ENCODE results near the gene EIF4A2. TPM values are rescaled to one million over a fixed set of nuclear protein-coding genes. Genes with fewer than 3 reads are reported as not detected.
A peak's percentile ranks its signal among the peaks of the same experiment; 100 is the strongest.

Gene EIF4A2
- total RNA-seq, 1 experiment from 2014 or later = 574 TPM

GRCh38 chr3:186742618-186743380 is 40.6 kb upstream of the EIF4A2 start:
- ATAC-seq (no peak), DNase-seq (ENCODE audit: low spot score) (no peak)
- TF ChIP-seq FOXP1 (CRISPR knock-in tag; IDR thresholded peaks at IDR 0.05; ENCODE audit: borderline replicate concordance) (no peak), GABPB1 (CRISPR knock-in tag; IDR thresholded peaks at IDR 0.05) (0 out of 2 replicates have a peak, but pooled peaks have one; percentile 13)
- CTCF ChIA-PET = no interaction called here
- Mint-ChIP-seq H3K27ac (no peak overlapping the region), H3K36me3 (no peaks in the 10 kb centered on the region), H3K27me3 (ENCODE audit: low read depth) (no peaks in the 10 kb centered on the region), H3K9me3 (peaks cover 5% of the 10 kb centered on the region; the same call in 1 of the 2 replicates), H3K4me3 (no peak overlapping the region), H3K4me1 (peaks cover 31% of the 10 kb centered on the region)
- POLR2A ChIA-PET = no interaction called here

GRCh38 chr3:186743666-186744065 is 39.7 kb upstream of the EIF4A2 start:
- POLR2A ChIA-PET = no interaction called here
- DNase-seq (ENCODE audit: low spot score) = no peak
- TF ChIP-seq ZNF232 (CRISPR knock-in tag; IDR thresholded peaks at IDR 0.05) (no peak), ZNF396 (CRISPR knock-in tag; IDR thresholded peaks at IDR 0.05; ENCODE audit: borderline replicate concordance) (no peak), ZNF219 (CRISPR knock-in tag; IDR thresholded peaks at IDR 0.05; ENCODE audit: borderline replicate concordance) (no peak), ZNF281 (CRISPR knock-in tag; IDR thresholded peaks at IDR 0.05) (no peak), JUN (CRISPR knock-in tag; IDR thresholded peaks at IDR 0.05) (no peak), NR2C2 (CRISPR knock-in tag; IDR thresholded peaks at IDR 0.05) (no peak), PRDM15 (CRISPR knock-in tag; IDR thresholded peaks at IDR 0.05) (no peak), ZSCAN18 (CRISPR knock-in tag; IDR thresholded peaks at IDR 0.05) (no peak), RORB (CRISPR knock-in tag; IDR thresholded peaks at IDR 0.05) (no peak), ZNF121 (CRISPR knock-in tag; IDR thresholded peaks at IDR 0.05) (no peak), PRRX2 (CRISPR knock-in tag; IDR thresholded peaks at IDR 0.05) (no peak), ELF4 (CRISPR knock-in tag; IDR thresholded peaks at IDR 0.05; ENCODE audit: low read depth) (no peak)
- TF ChIP-seq, protein P1, sequence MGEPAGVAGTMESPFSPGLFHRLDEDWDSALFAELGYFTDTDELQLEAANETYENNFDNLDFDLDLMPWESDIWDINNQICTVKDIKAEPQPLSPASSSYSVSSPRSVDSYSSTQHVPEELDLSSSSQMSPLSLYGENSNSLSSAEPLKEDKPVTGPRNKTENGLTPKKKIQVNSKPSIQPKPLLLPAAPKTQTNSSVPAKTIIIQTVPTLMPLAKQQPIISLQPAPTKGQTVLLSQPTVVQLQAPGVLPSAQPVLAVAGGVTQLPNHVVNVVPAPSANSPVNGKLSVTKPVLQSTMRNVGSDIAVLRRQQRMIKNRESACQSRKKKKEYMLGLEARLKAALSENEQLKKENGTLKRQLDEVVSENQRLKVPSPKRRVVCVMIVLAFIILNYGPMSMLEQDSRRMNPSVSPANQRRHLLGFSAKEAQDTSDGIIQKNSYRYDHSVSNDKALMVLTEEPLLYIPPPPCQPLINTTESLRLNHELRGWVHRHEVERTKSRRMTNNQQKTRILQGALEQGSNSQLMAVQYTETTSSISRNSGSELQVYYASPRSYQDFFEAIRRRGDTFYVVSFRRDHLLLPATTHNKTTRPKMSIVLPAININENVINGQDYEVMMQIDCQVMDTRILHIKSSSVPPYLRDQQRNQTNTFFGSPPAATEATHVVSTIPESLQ (CRISPR knock-in tag; IDR thresholded peaks at IDR 0.05) = no peak
- TF ChIP-seq, protein P2, sequence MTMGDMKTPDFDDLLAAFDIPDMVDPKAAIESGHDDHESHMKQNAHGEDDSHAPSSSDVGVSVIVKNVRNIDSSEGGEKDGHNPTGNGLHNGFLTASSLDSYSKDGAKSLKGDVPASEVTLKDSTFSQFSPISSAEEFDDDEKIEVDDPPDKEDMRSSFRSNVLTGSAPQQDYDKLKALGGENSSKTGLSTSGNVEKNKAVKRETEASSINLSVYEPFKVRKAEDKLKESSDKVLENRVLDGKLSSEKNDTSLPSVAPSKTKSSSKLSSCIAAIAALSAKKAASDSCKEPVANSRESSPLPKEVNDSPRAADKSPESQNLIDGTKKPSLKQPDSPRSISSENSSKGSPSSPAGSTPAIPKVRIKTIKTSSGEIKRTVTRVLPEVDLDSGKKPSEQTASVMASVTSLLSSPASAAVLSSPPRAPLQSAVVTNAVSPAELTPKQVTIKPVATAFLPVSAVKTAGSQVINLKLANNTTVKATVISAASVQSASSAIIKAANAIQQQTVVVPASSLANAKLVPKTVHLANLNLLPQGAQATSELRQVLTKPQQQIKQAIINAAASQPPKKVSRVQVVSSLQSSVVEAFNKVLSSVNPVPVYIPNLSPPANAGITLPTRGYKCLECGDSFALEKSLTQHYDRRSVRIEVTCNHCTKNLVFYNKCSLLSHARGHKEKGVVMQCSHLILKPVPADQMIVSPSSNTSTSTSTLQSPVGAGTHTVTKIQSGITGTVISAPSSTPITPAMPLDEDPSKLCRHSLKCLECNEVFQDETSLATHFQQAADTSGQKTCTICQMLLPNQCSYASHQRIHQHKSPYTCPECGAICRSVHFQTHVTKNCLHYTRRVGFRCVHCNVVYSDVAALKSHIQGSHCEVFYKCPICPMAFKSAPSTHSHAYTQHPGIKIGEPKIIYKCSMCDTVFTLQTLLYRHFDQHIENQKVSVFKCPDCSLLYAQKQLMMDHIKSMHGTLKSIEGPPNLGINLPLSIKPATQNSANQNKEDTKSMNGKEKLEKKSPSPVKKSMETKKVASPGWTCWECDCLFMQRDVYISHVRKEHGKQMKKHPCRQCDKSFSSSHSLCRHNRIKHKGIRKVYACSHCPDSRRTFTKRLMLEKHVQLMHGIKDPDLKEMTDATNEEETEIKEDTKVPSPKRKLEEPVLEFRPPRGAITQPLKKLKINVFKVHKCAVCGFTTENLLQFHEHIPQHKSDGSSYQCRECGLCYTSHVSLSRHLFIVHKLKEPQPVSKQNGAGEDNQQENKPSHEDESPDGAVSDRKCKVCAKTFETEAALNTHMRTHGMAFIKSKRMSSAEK (CRISPR knock-in tag; IDR thresholded peaks at IDR 0.05; ENCODE audit: borderline replicate concordance) = no peak
- TF ChIP-seq, protein P3, sequence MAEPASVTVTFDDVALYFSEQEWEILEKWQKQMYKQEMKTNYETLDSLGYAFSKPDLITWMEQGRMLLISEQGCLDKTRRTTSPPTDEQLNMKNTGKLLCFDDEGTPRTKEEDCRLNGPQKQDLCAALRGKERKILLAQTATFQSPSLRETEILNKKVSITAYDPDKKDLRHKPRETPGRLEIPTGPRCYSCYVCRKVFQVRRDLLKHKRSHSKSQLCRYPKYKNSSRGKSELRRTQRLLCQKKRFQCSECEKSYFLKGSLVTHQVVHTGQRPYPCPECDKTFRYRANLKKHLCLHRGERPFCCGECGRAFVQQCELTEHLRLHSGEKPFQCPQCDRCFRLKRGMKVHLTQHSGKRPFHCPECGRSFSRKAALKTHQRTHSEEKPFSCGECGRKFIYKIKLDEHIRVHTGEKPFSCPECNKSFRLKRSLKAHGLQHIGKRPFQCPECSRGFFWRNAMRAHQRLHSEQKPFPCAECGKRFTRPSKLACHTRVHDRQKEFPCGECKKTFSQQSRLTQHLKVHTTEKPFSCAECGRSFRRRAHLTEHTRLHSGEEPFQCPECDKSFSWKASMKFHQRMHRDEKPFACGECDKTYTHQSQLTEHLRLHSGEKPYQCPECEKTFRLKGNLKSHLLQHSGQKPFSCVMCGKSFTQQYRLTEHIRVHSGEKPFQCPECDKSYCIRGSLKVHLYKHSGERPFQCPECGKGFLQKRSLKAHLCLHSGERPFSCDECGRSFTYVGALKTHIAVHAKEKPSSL (CRISPR knock-in tag; conservative IDR thresholded peaks at IDR 0.05) = no peak

More at GRCh38 chr3:186743666-186744065, 39.7 kb upstream of the EIF4A2 start:
- Mint-ChIP-seq H3K9me3 (peaks cover 5% of the 10 kb centered on the region; the same call in 1 of the 2 replicates), H3K27ac (no peak overlapping the region), H3K4me3 (no peak overlapping the region), H3K36me3 (no peaks in the 10 kb centered on the region), H3K27me3 (ENCODE audit: low read depth) (no peaks in the 10 kb centered on the region), H3K4me1 (peaks cover 31% of the 10 kb centered on the region)
- CTCF ChIA-PET = no interaction called here
- no peak for ATAC-seq
